K562 (cell line): Measurements from ENCODE around the gene C1R. TPM values are rescaled to one million over a fixed set of nuclear protein-coding genes. Genes with fewer than 3 reads are reported as not detected.

ENCODE experiments used
- ATAC-seq: fragments of 200-7000 bp; cut with Tn5 transposase; 3 replicates; pipeline ENCODE4 v1.9.1; 2020; ENCODE audit warnings: moderate library complexity
- BruUV-seq: library from RNA; stranded (reverse); fragments of 400-500 nt; replicated peaks from 2 replicates; lab custom pipeline; 2021; lab: Mats Ljungman, UMichigan
- CTCF ChIA-PET: fragments of 300-600 bp; formaldehyde crosslinking; extraction: SDS; loops from one replicate; lab custom pipeline; 2021; ENCODE audit warnings: low intra/inter-chr PET ratio; lab: Yijun Ruan, JAX
- POLR2A ChIA-PET: fragments of 300-600, 350-650 bp; sonication (Branson Sonifier 250); formaldehyde crosslinking; extraction: SDS; loops from one replicate; lab custom pipeline; 2021; ENCODE audit warnings: antibody characterized with exemption, inconsistent platforms; lab: Yijun Ruan, JAX
- DNase-seq, 4 experiments: peaks; one replicate each; pipeline versions ENCODE4 v3.0.0 to v3.0.0-alpha.2; 2011 to 2018; ENCODE audit warnings: low spot score in 3 of 4, mixed read lengths in 3 of 4; ENCODE audit errors: extremely low read depth in 1 of 4
- FAIRE-seq: peaks from 2 replicates; lab custom pipeline; 2011; peaks lifted over from hg19 to GRCh38; lab: Jason Lieb, UNC
- H2AFZ ChIP-seq: 2 replicates; pipeline ENCODE4 v1.6.0; 2011; ENCODE audit warnings: low read depth, low read length, control low read depth, inconsistent platforms
- H3K27ac ChIP-seq: fragments of 200-600 bp; 3 replicates; pipeline ENCODE4 v1.8.0; 2011; ENCODE audit warnings: low read depth, mild to moderate bottlenecking, control low read depth, inconsistent platforms, low read length, moderate library complexity, mixed read lengths; ENCODE audit errors: extremely low read depth
- H3K27me3 ChIP-seq, 2 experiments: fragments of 300-600 bp in 1 of 2; 2 replicates in 1 of 2; 3 replicates in 1 of 2; pipeline versions ENCODE4 v1.6.0 to v1.8.0; 2011; ENCODE audit warnings: inconsistent platforms in 2 of 2, low read length in 2 of 2, mild to moderate bottlenecking in 1 of 2, mixed read lengths in 1 of 2, moderate library complexity in 1 of 2; ENCODE audit not compliant: control insufficient read depth in 2 of 2, insufficient read depth in 2 of 2
- H3K36me3 ChIP-seq: fragments of 300-600 bp; 3 replicates; pipeline ENCODE4 v1.8.0; 2011; ENCODE audit warnings: mild to moderate bottlenecking, low read length, inconsistent platforms; ENCODE audit not compliant: control insufficient read depth, insufficient read depth
- H3K4me1 ChIP-seq, 2 experiments: fragments of 200-600 bp in 1 of 2; replicated peaks in 1 of 2; 2 replicates in 1 of 2; 3 replicates in 1 of 2; pipeline versions ENCODE4 v1.5.1 to v1.8.0; 2011; ENCODE audit warnings: inconsistent platforms in 2 of 2, low read length in 2 of 2, mild to moderate bottlenecking in 1 of 2, mixed read lengths in 1 of 2, moderate library complexity in 1 of 2; ENCODE audit not compliant: control insufficient read depth in 2 of 2, insufficient read depth in 2 of 2
- H3K4me2 ChIP-seq: 2 replicates; pipeline ENCODE4 v1.6.1; 2011; ENCODE audit warnings: low read length, control low read depth, inconsistent platforms, mixed read lengths; ENCODE audit not compliant: insufficient read depth
- H3K4me3 ChIP-seq: fragments of 200-600 bp; sonication (generic), shearing (Covaris generic); 2 replicates; pipeline ENCODE4 v1.5.1; 2016; ENCODE audit warnings: control low read depth, inconsistent platforms
- H3K79me2 ChIP-seq: fragments of 200-600 bp; 3 replicates; pipeline ENCODE4 v1.8.0; 2011; ENCODE audit warnings: low read length, inconsistent platforms; ENCODE audit not compliant: control insufficient read depth, insufficient read depth
- H3K9ac ChIP-seq, 2 experiments: 2 replicates each; pipeline versions ENCODE4 v1.6.0 to v1.6.1; 2011; ENCODE audit warnings: low read depth in 2 of 2, low read length in 2 of 2, control low read depth in 1 of 2, inconsistent platforms in 1 of 2, mild to moderate bottlenecking in 1 of 2, mixed read lengths in 1 of 2; ENCODE audit not compliant: insufficient read depth in 1 of 2
- H3K9me1 ChIP-seq: one replicate; pipeline ENCODE4 v1.6.0; 2011; ENCODE audit warnings: inconsistent platforms, mild to moderate bottlenecking, low read length, moderate library complexity; ENCODE audit not compliant: control insufficient read depth, insufficient read depth
- H3K9me3 ChIP-seq: replicated peaks from 2 replicates; pipeline ENCODE4 v1.5.1; 2011; ENCODE audit warnings: low read depth, low read length, inconsistent platforms; ENCODE audit not compliant: control insufficient read depth, insufficient read depth
- H4K20me1 ChIP-seq: replicated peaks from 2 replicates; pipeline ENCODE4 v1.6.1; 2011; ENCODE audit warnings: low read length, inconsistent platforms, mixed read lengths; ENCODE audit not compliant: control insufficient read depth, insufficient read depth
- BMI1 ChIP-seq: fragments of 150-350 bp; IDR thresholded peaks from 2 replicates; pipeline ENCODE4 v1.6.1; 2014; ENCODE audit warnings: low read length
- CAMTA2 ChIP-seq: fragments of 250-450 bp; sonication (Bioruptor Pico); conservative IDR thresholded peaks from 2 replicates; pipeline ENCODE4 v1.5.1; 2022
- POLR2G ChIP-seq: fragments of 200-400 bp; formaldehyde crosslinking; IDR thresholded peaks from 2 replicates; pipeline ENCODE4 v1.6.1; 2017; ENCODE audit warnings: low read depth, mild to moderate bottlenecking, antibody characterized with exemption, low read length, moderate library complexity
- ZNF165 ChIP-seq: fragments of 250-450 bp; sonication (Bioruptor Pico); IDR thresholded peaks from 2 replicates; pipeline ENCODE4 v1.4.0; 2020; ENCODE audit warnings: borderline replicate concordance
- WGBS: fragments of 100-300 bp; shearing (Covaris generic); methylation state at CpG from one replicate; pipeline ENCODE4 v1.1.6; 2016; ENCODE audit warnings: low coverage, mixed read lengths; ENCODE audit not compliant: insufficient coverage; ENCODE audit errors: missing lambda C conversion rate; 5-methylcytosine and 5-hydroxymethylcytosine counted together
- in situ Hi-C: fragments of 300-500 bp; cut with MboI; formaldehyde crosslinking; loops from 4 replicates; pipeline ENCODE4 v1.15.0; 2018; ENCODE audit warnings: inconsistent platforms, mixed read lengths
- intact Hi-C: fragments of 100-400 bp; cut with micrococcal nuclease; formaldehyde crosslinking; loops from 2 replicates; pipeline ENCODE4 v1.14.2; 2022
- polyA plus RNA-seq, 8 experiments: library from polyadenylated mRNA; depleted of rRNA in 4 of 8; stranded (reverse) in 5 of 8; unstranded in 3 of 8; fragments of >200 nt; fragmentation: Nextera tagmentation in 2 of 8; fragmentation: Illumina TruSeq in 1 of 8; extraction: Ambion mirVana in 2 of 8; extraction: Trizol in 1 of 8; gene quantifications; 2 replicates each; pipeline versions ENCODE4 v1.2.1 to v1.2.3, GENCODE V29; 2011 to 2014; ENCODE audit warnings: inconsistent platforms in 1 of 8, missing spikeins in 1 of 8
- total RNA-seq, 7 experiments: library from RNA; depleted of rRNA in 6 of 7; stranded (reverse); fragments of >200 nt in 6 of 7; fragmentation: Illumina TruSeq in 2 of 7; extraction: Trizol in 2 of 7; gene quantifications; 2 replicates each; pipeline versions ENCODE4 v1.2.1 to v1.2.3, GENCODE V29; 2011 to 2021; ENCODE audit warnings: low replicate concordance in 1 of 7

Gene C1R
- total and polyA plus RNA-seq, 9 of the 15 experiments (the other 6 are each of a cell fraction or from before 2014, with no cell fraction given) = 0.07 to 1.0 (median 0.33) TPM; not detected in 1

DNA sequence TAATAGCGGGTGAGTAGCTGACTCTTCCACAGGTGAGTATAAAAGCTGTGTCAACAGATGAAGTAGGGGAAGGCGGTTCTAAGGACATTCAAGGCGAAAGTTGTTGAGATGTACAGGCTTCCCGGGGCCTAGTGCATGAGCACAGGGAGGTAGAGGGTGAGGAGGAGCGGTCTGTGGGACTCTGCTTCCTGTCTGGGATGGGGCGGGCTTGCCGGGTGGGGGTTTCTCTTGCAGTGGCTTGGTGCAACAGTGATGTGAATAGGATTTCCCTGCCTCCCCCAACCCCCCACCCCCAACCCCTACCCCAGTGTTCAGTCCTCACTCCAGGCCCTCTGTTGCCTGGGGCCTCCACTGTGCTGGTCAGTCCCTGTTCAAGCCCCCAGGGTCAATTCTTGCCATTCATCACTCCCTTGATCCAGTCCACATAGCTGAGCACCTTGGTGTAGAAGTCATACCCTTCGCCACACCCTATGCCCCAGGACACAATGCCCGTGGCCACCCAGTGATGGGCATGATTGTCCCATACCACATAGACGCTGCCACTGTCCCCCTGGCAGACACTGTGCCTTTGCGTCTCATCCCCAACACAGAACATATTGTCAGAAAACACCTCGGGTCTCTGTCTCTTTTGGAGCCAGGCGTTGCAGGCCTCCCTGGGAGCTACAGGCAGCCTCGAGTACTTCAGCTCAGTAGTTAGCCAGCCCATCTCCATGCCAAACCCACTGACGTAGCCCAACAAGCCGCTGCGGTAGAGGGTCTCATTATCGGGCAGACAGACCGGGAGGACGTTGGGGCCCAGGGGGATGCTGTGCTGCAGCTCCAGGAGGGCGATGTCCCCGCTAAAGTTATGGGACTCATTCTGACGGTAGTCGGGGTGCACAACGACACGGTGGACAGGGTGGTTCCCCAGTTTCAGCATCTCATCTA is 4.0 kb upstream of the C1R start:
- no peak overlapping the region for H3K27ac ChIP-seq
- no peak for DNase-seq
- no peaks in the 10 kb centered on the region for H3K27me3 ChIP-seq
- CTCF ChIA-PET = no interaction called here
- H3K79me2 ChIP-seq = no peaks in the 10 kb centered on the region
- no peak overlapping the region for H3K4me3 ChIP-seq
- H3K9ac ChIP-seq = no peak overlapping the region
- H3K9me3 ChIP-seq = no peaks in the 10 kb centered on the region
- TF ChIP-seq ZNF165 (CRISPR knock-in tag) (no peak), BMI1 (no peak), POLR2G (peak; percentile 57), CAMTA2 (CRISPR knock-in tag) (no peak)
- in situ Hi-C loops = no loop called here
- no peaks in the 10 kb centered on the region for H3K9me1 ChIP-seq
- ATAC-seq = peak; percentile 24
- 78% methylated on average over 21 of the region's 26 CpGs for WGBS
- FAIRE-seq = no peak
- POLR2A ChIA-PET = interaction anchor here (0.7 to 1.1 kb wide), 4 partner anchors 11 to 834 kb away, joined by 3 to 5 read pairs (median 4); no protein-coding TSS in a partner anchor
- H3K4me2 ChIP-seq = no peak overlapping the region
- H3K36me3 ChIP-seq = peaks cover 10% of the 10 kb centered on the region; the same call in 1 of the 3 replicates
- no TSS peak for BruUV-seq
- peaks cover 6 to 22% of the 10 kb centered on the region in 2 experiments; a peak in 3 of 5 replicates for H3K4me1 ChIP-seq
- intact Hi-C loops = no loop called here
- no peak overlapping the region for H2AFZ ChIP-seq
- H4K20me1 ChIP-seq = no peaks in the 10 kb centered on the region
